Measurements from ENCODE around the gene SLC8A1.

SLC8A1 gene

GRCh38 chr2:40115894-40116293 lies 336.0 kb downstream of the SLC8A1 start:
- H3K27me3 ChIP-seq (ENCODE audit: insufficient read depth, low read depth, severe bottlenecking): no peaks in the 10 kb centered on the region
- TF ChIP-seq, protein P1, sequence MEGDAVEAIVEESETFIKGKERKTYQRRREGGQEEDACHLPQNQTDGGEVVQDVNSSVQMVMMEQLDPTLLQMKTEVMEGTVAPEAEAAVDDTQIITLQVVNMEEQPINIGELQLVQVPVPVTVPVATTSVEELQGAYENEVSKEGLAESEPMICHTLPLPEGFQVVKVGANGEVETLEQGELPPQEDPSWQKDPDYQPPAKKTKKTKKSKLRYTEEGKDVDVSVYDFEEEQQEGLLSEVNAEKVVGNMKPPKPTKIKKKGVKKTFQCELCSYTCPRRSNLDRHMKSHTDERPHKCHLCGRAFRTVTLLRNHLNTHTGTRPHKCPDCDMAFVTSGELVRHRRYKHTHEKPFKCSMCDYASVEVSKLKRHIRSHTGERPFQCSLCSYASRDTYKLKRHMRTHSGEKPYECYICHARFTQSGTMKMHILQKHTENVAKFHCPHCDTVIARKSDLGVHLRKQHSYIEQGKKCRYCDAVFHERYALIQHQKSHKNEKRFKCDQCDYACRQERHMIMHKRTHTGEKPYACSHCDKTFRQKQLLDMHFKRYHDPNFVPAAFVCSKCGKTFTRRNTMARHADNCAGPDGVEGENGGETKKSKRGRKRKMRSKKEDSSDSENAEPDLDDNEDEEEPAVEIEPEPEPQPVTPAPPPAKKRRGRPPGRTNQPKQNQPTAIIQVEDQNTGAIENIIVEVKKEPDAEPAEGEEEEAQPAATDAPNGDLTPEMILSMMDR (IDR thresholded peaks at IDR 0.05; ENCODE audit: low read depth, low read length): no peak

DNA sequence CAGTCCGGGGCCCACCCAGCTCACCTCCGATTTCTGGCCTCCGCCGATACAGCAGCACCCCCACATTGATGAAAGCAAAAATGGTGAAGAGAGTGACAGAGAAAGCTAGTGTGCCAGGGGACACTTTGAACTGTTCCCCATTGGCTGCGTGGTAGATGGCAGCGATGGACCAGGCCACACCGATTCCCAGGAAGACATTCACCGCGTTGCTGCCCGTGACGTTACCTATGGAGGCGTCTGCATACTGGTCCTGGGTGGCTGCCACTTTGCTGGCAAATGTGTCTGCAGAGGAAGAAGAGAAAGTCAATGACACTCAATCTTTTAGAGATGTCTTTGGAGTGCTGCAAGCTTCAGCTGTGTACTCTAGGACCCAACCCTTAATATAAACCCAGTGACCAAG lies 336.5 kb downstream of the SLC8A1 start:
- Histone ChIP-seq H3K9me3 (ENCODE audit: severe bottlenecking) (no peaks in the 10 kb centered on the region), H3K27me3 (ENCODE audit: insufficient read depth, low read depth, severe bottlenecking) (no peaks in the 10 kb centered on the region), H3K36me3 (no peaks in the 10 kb centered on the region), H3K27ac (no peak overlapping the region), H3K4me3 (ENCODE audit: low read depth, low read length) (no peak overlapping the region)
- TF ChIP-seq, protein P1 (IDR thresholded peaks at IDR 0.05; ENCODE audit: low read depth, low read length): no peak
- DNase-seq: no peak

More at GRCh38 chr2:40115894-40116293, 336.0 kb downstream of the SLC8A1 start:
- Histone ChIP-seq H3K9me3 (ENCODE audit: severe bottlenecking) (no peaks in the 10 kb centered on the region), H3K27ac (no peak overlapping the region), H3K36me3 (no peaks in the 10 kb centered on the region), H3K4me3 (ENCODE audit: low read depth, low read length) (no peak overlapping the region)
- no peak for DNase-seq

GRCh38 chr2:40113997-40114396 lies 337.9 kb downstream of the SLC8A1 start:
- Histone ChIP-seq H3K36me3 (no peaks in the 10 kb centered on the region), H3K9me3 (ENCODE audit: severe bottlenecking) (no peaks in the 10 kb centered on the region), H3K4me3 (ENCODE audit: low read depth, low read length) (no peak overlapping the region), H3K27ac (no peak overlapping the region), H3K27me3 (ENCODE audit: insufficient read depth, low read depth, severe bottlenecking) (no peaks in the 10 kb centered on the region)
- TF ChIP-seq, protein P1 (IDR thresholded peaks at IDR 0.05; ENCODE audit: low read depth, low read length): no peak
- no peak for DNase-seq

GRCh38 chr2:40113272-40113968 lies 338.5 kb downstream of the SLC8A1 start:
- H3K27ac ChIP-seq: no peak overlapping the region
- TF ChIP-seq, protein P1 (IDR thresholded peaks at IDR 0.05; ENCODE audit: low read depth, low read length): no peak
- no peaks in the 10 kb centered on the region for H3K27me3 ChIP-seq (ENCODE audit: insufficient read depth, low read depth, severe bottlenecking)
- H3K36me3 ChIP-seq: no peaks in the 10 kb centered on the region
- no peaks in the 10 kb centered on the region for H3K9me3 ChIP-seq (ENCODE audit: severe bottlenecking)
- no peak overlapping the region for H3K4me3 ChIP-seq (ENCODE audit: low read depth, low read length)
- no peak for DNase-seq

GRCh38 chr2:40109381-40109780 lies 342.5 kb downstream of the SLC8A1 start:
- Histone ChIP-seq H3K27me3 (ENCODE audit: insufficient read depth, low read depth, severe bottlenecking) (no peaks in the 10 kb centered on the region), H3K27ac (no peak overlapping the region), H3K9me3 (ENCODE audit: severe bottlenecking) (no peaks in the 10 kb centered on the region), H3K4me3 (ENCODE audit: low read depth, low read length) (no peak overlapping the region), H3K36me3 (no peaks in the 10 kb centered on the region)
- TF ChIP-seq, protein P1 (IDR thresholded peaks at IDR 0.05; ENCODE audit: low read depth, low read length): no peak
- DNase-seq: no peak

- H3K27me3 ChIP-seq (ENCODE audit: insufficient read depth, low read depth, severe bottlenecking): no peaks in the 10 kb centered on the region
- H3K4me3 ChIP-seq (ENCODE audit: low read depth, low read length): no peak overlapping the region
- no peaks in the 10 kb centered on the region for H3K9me3 ChIP-seq (ENCODE audit: severe bottlenecking)
- DNase-seq: no peak
- H3K36me3 ChIP-seq: no peaks in the 10 kb centered on the region
- H3K27ac ChIP-seq: no peak overlapping the region
- TF ChIP-seq, protein P1 (IDR thresholded peaks at IDR 0.05; ENCODE audit: low read depth, low read length): no peak
Observed at GRCh38 chr2:40108851-40109250, 343.0 kb downstream of the SLC8A1 start.
